SK-N-SH (cell line): Measurements from ENCODE around the gene SERPINB3. TPM values are rescaled to one million over a fixed set of nuclear protein-coding genes. Genes with fewer than 3 reads are reported as not detected.

Experiments used
- CTCF ChIA-PET: fragments of 300-600, 350-600 bp; formaldehyde crosslinking; extraction: SDS; loops from one replicate; lab custom pipeline; 2021; lab: Yijun Ruan, JAX
- POLR2A ChIA-PET: fragments of 350-600 bp; sonication (Branson Sonifier 250); formaldehyde crosslinking; extraction: SDS; loops from one replicate; lab custom pipeline; 2020; ENCODE audit warnings: antibody characterized with exemption, inconsistent platforms; lab: Yijun Ruan, JAX
- DNase-seq: peaks from one replicate; pipeline ENCODE4 v3.0.0; 2012
- H2AFZ ChIP-seq: fragments of 200-600 bp; sonication (generic); 2 replicates; pipeline ENCODE4 v1.8.1; 2016; ENCODE audit warnings: antibody characterized with exemption, mild to moderate bottlenecking, low read depth
- H3F3A ChIP-seq: fragments of 200-600 bp; sonication (generic); replicated peaks from 2 replicates; pipeline ENCODE3; 2016; ENCODE audit warnings: antibody characterized with exemption, mild to moderate bottlenecking; ENCODE audit not compliant: insufficient read depth
- H3K27ac ChIP-seq, 2 experiments: fragments of 200-500 bp in 1 of 2; fragments of 200-600 bp in 1 of 2; sonication (Bioruptor generic) in 1 of 2; sonication (generic), shearing (Covaris generic) in 1 of 2; 2 replicates each; pipeline versions ENCODE4 v1.5.1 to v1.6.1; 2014 to 2016; ENCODE audit warnings: low read depth in 2 of 2, inconsistent platforms in 1 of 2, low read length in 1 of 2, mild to moderate bottlenecking in 1 of 2, mixed read lengths in 1 of 2
- H3K27me3 ChIP-seq: fragments of 200-600 bp; sonication (generic), shearing (Covaris generic); 2 replicates; pipeline ENCODE4 v1.6.1; 2016; ENCODE audit warnings: mixed run types; ENCODE audit not compliant: insufficient read depth
- H3K36me3 ChIP-seq, 2 experiments: fragments of 200-500 bp in 1 of 2; fragments of 200-600 bp in 1 of 2; sonication (Bioruptor generic) in 1 of 2; sonication (generic) in 1 of 2; replicated peaks in 1 of 2; 2 replicates each; pipeline versions ENCODE3 to v1.5.1; 2014 to 2016; ENCODE audit warnings: low read length in 1 of 2, mild to moderate bottlenecking in 1 of 2; ENCODE audit not compliant: insufficient read depth in 2 of 2, control insufficient read depth in 1 of 2
- H3K4me1 ChIP-seq, 2 experiments: fragments of 200-500 bp in 1 of 2; fragments of 200-600 bp in 1 of 2; sonication (Bioruptor generic) in 1 of 2; sonication (generic), shearing (Covaris generic) in 1 of 2; 2 replicates each; pipeline versions ENCODE4 v1.5.1 to v1.6.1; 2014 to 2016; ENCODE audit warnings: low read depth in 1 of 2, low read length in 1 of 2, mixed run types in 1 of 2; ENCODE audit not compliant: insufficient read depth in 2 of 2, control insufficient read depth in 1 of 2
- H3K4me2 ChIP-seq: fragments of 200-600 bp; sonication (generic), shearing (Covaris generic); 2 replicates; pipeline ENCODE4 v1.6.1; 2017; ENCODE audit warnings: mixed run types
- H3K4me3 ChIP-seq, 2 experiments: fragments of 200-500 bp in 1 of 2; fragments of 200-600 bp in 1 of 2; sonication (Bioruptor generic) in 1 of 2; sonication (generic), shearing (Covaris generic) in 1 of 2; 2 replicates each; pipeline versions ENCODE4 v1.5.1 to v1.8.1; 2014 to 2016; ENCODE audit warnings: low read depth in 2 of 2, inconsistent platforms in 1 of 2, low read length in 1 of 2, mild to moderate bottlenecking in 1 of 2, mixed read lengths in 1 of 2, moderate library complexity in 1 of 2
- H3K79me2 ChIP-seq: fragments of 200-600 bp; sonication (generic); 2 replicates; pipeline ENCODE4 v1.8.1; 2017; ENCODE audit warnings: mild to moderate bottlenecking; ENCODE audit not compliant: insufficient read depth
- H3K9ac ChIP-seq: fragments of 200-600 bp; sonication (generic); 2 replicates; pipeline ENCODE4 v1.6.1; 2017; ENCODE audit warnings: mixed run types
- H3K9me2 ChIP-seq: fragments of 200-600 bp; sonication (generic); 2 replicates; pipeline ENCODE4 v1.6.1; 2017; ENCODE audit warnings: mixed run types
- H3K9me3 ChIP-seq: fragments of 200-600 bp; sonication (generic); 2 replicates; pipeline ENCODE4 v1.6.1; 2017; ENCODE audit warnings: mixed run types, mild to moderate bottlenecking, moderate library complexity
- H4K20me1 ChIP-seq: fragments of 200-600 bp; sonication (generic); 2 replicates; pipeline ENCODE4 v1.6.1; 2017; ENCODE audit warnings: mild to moderate bottlenecking, mixed run types; ENCODE audit not compliant: insufficient read depth
- EP300 ChIP-seq, 2 experiments: IDR thresholded peaks; 2 replicates each; pipeline versions ENCODE4 v1.4.0 to v1.6.1; 2012; ENCODE audit warnings: borderline replicate concordance in 1 of 2, low read depth in 1 of 2, low read length in 1 of 2
- FOXJ3 ChIP-seq: sonication (generic); formaldehyde crosslinking; IDR thresholded peaks from 2 replicates; pipeline ENCODE4 v1.5.1; 2020; ENCODE audit warnings: mild to moderate bottlenecking, missing genetic modification reagents
- FOXM1 ChIP-seq: IDR thresholded peaks from 2 replicates; pipeline ENCODE4 v1.4.0; 2012; ENCODE audit warnings: low read depth, mild to moderate bottlenecking
- GABPA ChIP-seq: IDR thresholded peaks from 2 replicates; pipeline ENCODE4 v1.4.0; 2012; ENCODE audit warnings: low read depth, mild to moderate bottlenecking
- GATA2 ChIP-seq: sonication (generic); formaldehyde crosslinking; IDR thresholded peaks from 2 replicates; pipeline ENCODE4 v1.5.0; 2020; ENCODE audit warnings: mild to moderate bottlenecking, missing genetic modification reagents
- JUND ChIP-seq: IDR thresholded peaks from 2 replicates; pipeline ENCODE4 v1.4.0; 2012
- MEF2A ChIP-seq: IDR thresholded peaks from 2 replicates; pipeline ENCODE4 v1.4.0; 2012; ENCODE audit warnings: low read depth, borderline replicate concordance
- NFIC ChIP-seq: IDR thresholded peaks from 2 replicates; pipeline ENCODE4 v1.4.0; 2012; ENCODE audit warnings: borderline replicate concordance
- PBX3 ChIP-seq: IDR thresholded peaks from 2 replicates; pipeline ENCODE4; 2012
- POLR2AphosphoS5 ChIP-seq: IDR thresholded peaks from 2 replicates; pipeline ENCODE4 v1.6.1; 2012; ENCODE audit warnings: low read depth, low read length
- RAD21 ChIP-seq: IDR thresholded peaks from 2 replicates; pipeline ENCODE4 v1.6.1; 2012; ENCODE audit warnings: mild to moderate bottlenecking, low read length
- RCOR1 ChIP-seq: fragments of 150-350 bp; IDR thresholded peaks from 2 replicates; pipeline ENCODE4 v1.6.1; 2017; ENCODE audit warnings: antibody characterized with exemption, low read length
- TCF12 ChIP-seq: IDR thresholded peaks from 2 replicates; pipeline ENCODE4 v1.4.0; 2012
- USF1 ChIP-seq: IDR thresholded peaks from 2 replicates; pipeline ENCODE4 v1.4.0; 2012; ENCODE audit warnings: low read depth, borderline replicate concordance
- whole genome bisulfite sequencing: methylation state at CpG from one replicate; pipeline ENCODE4 v1.1.6; 2017; ENCODE audit warnings: low lambda C conversion rate; 5-methylcytosine and 5-hydroxymethylcytosine counted together
- polyA plus RNA-seq, 3 experiments: library from polyadenylated mRNA; depleted of rRNA; stranded (reverse); fragments of >200 nt; gene quantifications; 2 replicates each; pipeline ENCODE4 v1.2.3, GENCODE V29; 2012
- TF ChIP-seq, protein P1 (sequence below): IDR thresholded peaks from 2 replicates; pipeline ENCODE4 v1.6.1; 2012; ENCODE audit warnings: mild to moderate bottlenecking, low read depth, low read length, moderate library complexity
- TF ChIP-seq, protein P2 (sequence below): fragments of 150-350 bp; IDR thresholded peaks from 2 replicates; pipeline ENCODE4 v1.6.1; 2017; ENCODE audit warnings: antibody characterized with exemption, low read length, low read depth, borderline replicate concordance

Gene SERPINB3
- polyA plus RNA-seq, 1 of the 3 experiments (the other 2 are of a cell fraction): 0.07 TPM

DNA sequence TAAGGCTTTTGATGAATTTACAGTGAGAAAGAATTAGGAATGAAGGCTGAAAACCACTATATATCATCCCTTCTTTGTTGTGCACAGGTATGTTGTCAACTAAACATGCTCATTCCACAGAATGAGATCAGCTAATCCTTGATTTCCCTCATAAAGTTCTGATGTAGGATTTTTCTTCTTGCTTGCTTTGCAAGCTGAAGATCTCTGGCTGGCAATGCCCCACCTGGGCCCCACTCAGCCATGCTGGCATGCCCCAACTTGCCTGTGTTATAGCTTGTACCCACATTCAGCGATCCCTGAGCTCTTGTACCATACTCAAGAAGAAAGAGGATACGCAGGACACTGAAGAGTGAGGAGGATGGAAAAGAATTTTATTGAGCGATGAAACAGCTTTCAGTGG lies 23.0 kb upstream of the SERPINB3 start:
- H3F3A ChIP-seq: no peaks in the 10 kb centered on the region
- peaks cover 4% of the 10 kb centered on the region; the same call in 1 of the 2 replicates for H3K27me3 ChIP-seq
- H3K36me3 ChIP-seq: no peaks in the 10 kb centered on the region
- ChIA-PET POLR2A (no interaction called here), CTCF (interaction anchor here (1.3 kb wide), 1 partner anchor 167 kb away, joined by 4 read pairs; no protein-coding TSS in a partner anchor)
- TF ChIP-seq POLR2AphosphoS5 (no peak), EP300 (IDR thresholded peaks at IDR 0.05; ENCODE audit: borderline replicate concordance in 1 of 2, low read depth in 1 of 2, low read length in 1 of 2) (no peak), FOXM1 (no peak), NFIC (no peak), GATA2 (CRISPR knock-in tag) (no peak), PBX3 (no peak), USF1 (no peak), FOXJ3 (CRISPR knock-in tag) (no peak), MEF2A (no peak), GABPA (no peak), JUND (no peak), TCF12 (no peak), RCOR1 (no peak), RAD21 (no peak)
- TF ChIP-seq, protein P1, sequence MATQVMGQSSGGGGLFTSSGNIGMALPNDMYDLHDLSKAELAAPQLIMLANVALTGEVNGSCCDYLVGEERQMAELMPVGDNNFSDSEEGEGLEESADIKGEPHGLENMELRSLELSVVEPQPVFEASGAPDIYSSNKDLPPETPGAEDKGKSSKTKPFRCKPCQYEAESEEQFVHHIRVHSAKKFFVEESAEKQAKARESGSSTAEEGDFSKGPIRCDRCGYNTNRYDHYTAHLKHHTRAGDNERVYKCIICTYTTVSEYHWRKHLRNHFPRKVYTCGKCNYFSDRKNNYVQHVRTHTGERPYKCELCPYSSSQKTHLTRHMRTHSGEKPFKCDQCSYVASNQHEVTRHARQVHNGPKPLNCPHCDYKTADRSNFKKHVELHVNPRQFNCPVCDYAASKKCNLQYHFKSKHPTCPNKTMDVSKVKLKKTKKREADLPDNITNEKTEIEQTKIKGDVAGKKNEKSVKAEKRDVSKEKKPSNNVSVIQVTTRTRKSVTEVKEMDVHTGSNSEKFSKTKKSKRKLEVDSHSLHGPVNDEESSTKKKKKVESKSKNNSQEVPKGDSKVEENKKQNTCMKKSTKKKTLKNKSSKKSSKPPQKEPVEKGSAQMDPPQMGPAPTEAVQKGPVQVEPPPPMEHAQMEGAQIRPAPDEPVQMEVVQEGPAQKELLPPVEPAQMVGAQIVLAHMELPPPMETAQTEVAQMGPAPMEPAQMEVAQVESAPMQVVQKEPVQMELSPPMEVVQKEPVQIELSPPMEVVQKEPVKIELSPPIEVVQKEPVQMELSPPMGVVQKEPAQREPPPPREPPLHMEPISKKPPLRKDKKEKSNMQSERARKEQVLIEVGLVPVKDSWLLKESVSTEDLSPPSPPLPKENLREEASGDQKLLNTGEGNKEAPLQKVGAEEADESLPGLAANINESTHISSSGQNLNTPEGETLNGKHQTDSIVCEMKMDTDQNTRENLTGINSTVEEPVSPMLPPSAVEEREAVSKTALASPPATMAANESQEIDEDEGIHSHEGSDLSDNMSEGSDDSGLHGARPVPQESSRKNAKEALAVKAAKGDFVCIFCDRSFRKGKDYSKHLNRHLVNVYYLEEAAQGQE: no peak
- TF ChIP-seq, protein P2, sequence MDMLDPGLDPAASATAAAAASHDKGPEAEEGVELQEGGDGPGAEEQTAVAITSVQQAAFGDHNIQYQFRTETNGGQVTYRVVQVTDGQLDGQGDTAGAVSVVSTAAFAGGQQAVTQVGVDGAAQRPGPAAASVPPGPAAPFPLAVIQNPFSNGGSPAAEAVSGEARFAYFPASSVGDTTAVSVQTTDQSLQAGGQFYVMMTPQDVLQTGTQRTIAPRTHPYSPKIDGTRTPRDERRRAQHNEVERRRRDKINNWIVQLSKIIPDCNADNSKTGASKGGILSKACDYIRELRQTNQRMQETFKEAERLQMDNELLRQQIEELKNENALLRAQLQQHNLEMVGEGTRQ: no peak
- H4K20me1 ChIP-seq: no peaks in the 10 kb centered on the region
- WGBS: 29% methylated on average over 3 of the region's 3 CpGs
- no peaks in the 10 kb centered on the region for H3K9me2 ChIP-seq
- no peaks in the 10 kb centered on the region for H3K79me2 ChIP-seq
- H3K4me3 ChIP-seq: no peak overlapping the region
- H3K27ac ChIP-seq: no peak overlapping the region
- no peak overlapping the region for H3K9ac ChIP-seq
- H3K9me3 ChIP-seq: no peaks in the 10 kb centered on the region
- no peak overlapping the region for H2AFZ ChIP-seq
- peaks cover 0 to 8% of the 10 kb centered on the region in 2 experiments; a peak in 1 of 4 replicates for H3K4me1 ChIP-seq
- DNase-seq: no peak
- H3K4me2 ChIP-seq: no peak overlapping the region
